Gastroesophageal sphincter (tissue), 4 donors: ENCODE results near the gene FETUB. TPM values are rescaled to one million over a fixed set of nuclear protein-coding genes. Genes with fewer than 3 reads are reported as not detected.

Experiments used
- ATAC-seq: fragments of 150-250 bp; one replicate; pipeline ENCODE4 v1.9.1; 2016; ENCODE audit warnings: mild to moderate bottlenecking, moderate library complexity
- H3K27ac ChIP-seq, 4 donors: fragments of 200-600 bp; sonication (generic) in 3 of 4; 1 replicate in 3 of 4; 2 replicates in 1 of 4; pipeline ENCODE4 v1.5.1; 2016 to 2019
- H3K27me3 ChIP-seq: fragments of 200-600 bp; sonication (generic); one replicate; pipeline ENCODE4 v1.5.1; 2019
- H3K36me3 ChIP-seq, 2 donors: fragments of 200-600 bp; sonication (generic); one replicate each; pipeline ENCODE4 v1.5.1; 2019; ENCODE audit warnings: control low read depth in 1 of 2
- H3K4me1 ChIP-seq, 3 donors: fragments of 200-600 bp; sonication (generic); 1 replicate in 2 of 3; 2 replicates in 1 of 3; pipeline ENCODE4 v1.5.1; 2016 to 2019; ENCODE audit warnings: control low read depth in 2 of 3
- H3K4me3 ChIP-seq, 2 donors: fragments of 200-600 bp; sonication (generic); one replicate each; pipeline ENCODE4 v1.5.1; 2019; ENCODE audit warnings: mild to moderate bottlenecking in 1 of 2, moderate library complexity in 1 of 2
- H3K9me3 ChIP-seq, 3 donors: fragments of 200-600 bp; sonication (generic); one replicate each; pipeline ENCODE4 v1.5.1; 2017 to 2019; ENCODE audit warnings: control low read depth in 2 of 3
- EP300 ChIP-seq: sonication (generic); formaldehyde crosslinking; IDR thresholded peaks from one replicate; pipeline ENCODE4 v1.6.1; 2017; ENCODE audit warnings: antibody characterized with exemption, mild to moderate bottlenecking
- POLR2A ChIP-seq, 2 donors: fragments of 450-650 bp; IDR thresholded peaks; one replicate each; pipeline ENCODE4 v1.6.1; 2017; ENCODE audit warnings: antibody characterized with exemption in 2 of 2, mild to moderate bottlenecking in 2 of 2, moderate library complexity in 1 of 2
- POLR2AphosphoS5 ChIP-seq: sonication (generic); formaldehyde crosslinking; IDR thresholded peaks from one replicate; pipeline ENCODE4 v1.6.1; 2017; ENCODE audit warnings: antibody characterized with exemption
- WGBS, 2 donors: methylation state at CpG; one replicate each; pipeline ENCODE4 v1.1.5; 2018; ENCODE audit warnings: low coverage in 1 of 2; 5-methylcytosine and 5-hydroxymethylcytosine counted together
- total RNA-seq, 4 donors: library from RNA; depleted of rRNA; stranded (reverse); fragments of >200 nt; gene quantifications; one replicate each; pipeline ENCODE4 v1.1.0, GENCODE V29; 2016
- TF ChIP-seq, protein P1 (sequence below), 4 experiments: fragments of 200-600 bp in 2 of 4; fragments of 450-650 bp in 2 of 4; sonication (generic) in 1 of 4; IDR thresholded peaks; one replicate each; pipeline ENCODE4 v1.5.1; 2017 to 2019; ENCODE audit warnings: antibody characterized with exemption in 4 of 4, mild to moderate bottlenecking in 2 of 4, moderate library complexity in 2 of 4

FETUB gene
- total RNA-seq, 4 donors from 2014 or later = not detected

DNA sequence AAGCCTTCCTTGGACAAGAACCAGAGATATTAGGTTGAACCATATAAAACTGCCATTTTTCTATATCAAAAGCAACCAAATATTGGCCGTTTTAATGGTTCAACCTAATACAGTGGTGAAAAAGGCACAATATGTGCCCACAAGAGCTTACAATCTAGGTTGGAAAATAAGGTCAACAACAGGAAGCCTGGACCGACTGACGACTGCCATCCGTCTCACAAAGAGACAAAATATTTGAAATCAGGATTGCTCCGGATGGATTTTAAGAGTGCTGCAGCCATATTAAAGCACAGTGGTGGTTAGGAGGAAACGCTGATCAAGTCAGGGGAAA is 26.0 kb upstream of the FETUB start:
- Histone ChIP-seq H3K4me3 (no peak overlapping the region), H3K27ac (no peak overlapping the region), H3K27me3 (peaks cover 56% of the 10 kb centered on the region), H3K4me1 (peaks cover 0 to 19% (median 4%) of the 10 kb centered on the region in 3 donors), H3K9me3 (no peaks in the 10 kb centered on the region), H3K36me3 (no peaks in the 10 kb centered on the region)
- ATAC-seq = no peak
- 53% methylated on average over 6 of the region's 6 CpGs for WGBS, 2 donors
- TF ChIP-seq POLR2A (IDR thresholded peaks at IDR 0.05) = no peak
- TF ChIP-seq EP300 = no peak
- TF ChIP-seq, protein P1, sequence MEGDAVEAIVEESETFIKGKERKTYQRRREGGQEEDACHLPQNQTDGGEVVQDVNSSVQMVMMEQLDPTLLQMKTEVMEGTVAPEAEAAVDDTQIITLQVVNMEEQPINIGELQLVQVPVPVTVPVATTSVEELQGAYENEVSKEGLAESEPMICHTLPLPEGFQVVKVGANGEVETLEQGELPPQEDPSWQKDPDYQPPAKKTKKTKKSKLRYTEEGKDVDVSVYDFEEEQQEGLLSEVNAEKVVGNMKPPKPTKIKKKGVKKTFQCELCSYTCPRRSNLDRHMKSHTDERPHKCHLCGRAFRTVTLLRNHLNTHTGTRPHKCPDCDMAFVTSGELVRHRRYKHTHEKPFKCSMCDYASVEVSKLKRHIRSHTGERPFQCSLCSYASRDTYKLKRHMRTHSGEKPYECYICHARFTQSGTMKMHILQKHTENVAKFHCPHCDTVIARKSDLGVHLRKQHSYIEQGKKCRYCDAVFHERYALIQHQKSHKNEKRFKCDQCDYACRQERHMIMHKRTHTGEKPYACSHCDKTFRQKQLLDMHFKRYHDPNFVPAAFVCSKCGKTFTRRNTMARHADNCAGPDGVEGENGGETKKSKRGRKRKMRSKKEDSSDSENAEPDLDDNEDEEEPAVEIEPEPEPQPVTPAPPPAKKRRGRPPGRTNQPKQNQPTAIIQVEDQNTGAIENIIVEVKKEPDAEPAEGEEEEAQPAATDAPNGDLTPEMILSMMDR (IDR thresholded peaks at IDR 0.05) = no peak
- TF ChIP-seq POLR2AphosphoS5 = no peak

DNA sequence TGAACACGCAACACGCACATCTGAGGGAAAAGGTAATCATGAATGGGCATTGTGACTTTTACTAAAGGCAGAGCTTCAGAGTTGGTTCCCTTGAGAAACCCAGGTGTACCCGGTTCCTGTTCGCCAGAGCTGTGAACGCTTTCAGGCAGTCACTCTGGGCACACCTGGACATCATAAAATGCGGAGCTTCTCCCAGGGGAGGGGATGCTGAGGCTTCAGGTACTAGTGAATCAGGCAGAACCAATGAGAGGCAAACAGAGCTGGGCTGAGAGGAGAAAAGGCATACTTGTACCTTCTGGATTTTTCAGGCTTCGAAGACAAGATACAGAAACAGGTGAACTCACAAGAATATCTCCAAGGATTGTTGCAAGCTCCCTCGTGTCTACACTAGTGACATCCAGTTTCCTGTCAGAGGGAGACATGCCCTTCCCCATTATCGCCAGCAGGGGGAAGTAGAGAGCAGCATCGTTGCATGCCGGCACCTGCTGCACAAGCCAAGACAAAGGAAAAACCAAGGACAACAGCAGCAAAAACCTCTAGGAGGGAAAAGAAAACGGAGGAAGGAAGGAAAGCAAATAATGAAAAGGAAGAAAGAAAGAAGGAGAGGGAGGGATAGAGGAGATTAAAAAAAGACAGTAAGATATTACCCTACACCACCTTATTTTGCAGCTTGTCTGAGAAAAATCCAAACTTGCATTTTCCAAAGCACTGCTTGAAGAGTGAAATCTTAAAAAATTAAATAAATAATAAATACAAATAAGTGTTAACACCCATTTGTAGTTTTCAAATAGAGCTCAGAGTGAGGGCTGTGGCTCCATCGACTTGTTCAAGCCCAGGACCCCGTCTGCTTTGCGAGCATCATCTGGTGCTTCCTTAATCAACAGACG is 25.4 kb upstream of the FETUB start:
- H3K27me3 ChIP-seq = peaks cover 56% of the 10 kb centered on the region
- no peak overlapping the region for H3K4me3 ChIP-seq
- ATAC-seq = peak; percentile 54

DNA sequence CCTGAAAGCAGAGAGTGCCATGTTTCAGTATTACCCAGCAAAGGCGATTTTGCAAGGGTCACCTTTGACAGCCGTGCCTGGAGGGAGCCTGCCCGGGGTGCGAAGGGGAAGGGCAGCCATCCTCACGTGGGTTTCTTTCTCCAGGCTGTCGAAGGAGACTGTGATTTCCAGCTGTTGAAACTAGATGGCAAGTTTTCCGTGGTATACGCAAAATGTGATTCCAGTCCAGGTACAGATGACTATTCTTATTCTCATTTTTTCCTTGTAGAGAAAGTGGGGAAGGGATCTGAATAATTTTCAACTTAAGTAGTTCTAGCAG is 23.9 kb upstream of the FETUB start:
- H3K4me1 ChIP-seq = peaks cover 0 to 19% (median 4%) of the 10 kb centered on the region in 3 donors
- H3K27me3 ChIP-seq = peaks cover 67% of the 10 kb centered on the region
- no peak overlapping the region for H3K27ac ChIP-seq
- H3K36me3 ChIP-seq = no peaks in the 10 kb centered on the region
- WGBS, 2 donors = 77% methylated on average over 8 of the region's 8 CpGs; no CpG with 5 or more reads in 1 of the 2 donors
- TF ChIP-seq, protein P1 (IDR thresholded peaks at IDR 0.05) = no peak
- TF ChIP-seq POLR2AphosphoS5 (no peak), EP300 (no peak), POLR2A (IDR thresholded peaks at IDR 0.05) (no peak)
- ATAC-seq = no peak
- no peak overlapping the region for H3K4me3 ChIP-seq
- no peaks in the 10 kb centered on the region for H3K9me3 ChIP-seq

More for the DNA sequence above, 25.4 kb upstream of the FETUB start:
- peaks cover 0 to 19% (median 4%) of the 10 kb centered on the region in 3 donors for H3K4me1 ChIP-seq
- no peak overlapping the region for H3K27ac ChIP-seq
- no peaks in the 10 kb centered on the region for H3K36me3 ChIP-seq
- no peak for TF ChIP-seq POLR2AphosphoS5
- TF ChIP-seq, protein P1 (IDR thresholded peaks at IDR 0.05) = peak; percentile 82 to 97 (median 90)
- 31 to 33% methylated on average over 13 to 15 of the region's 16 CpGs for WGBS, 2 donors
- no peaks in the 10 kb centered on the region for H3K9me3 ChIP-seq

DNA sequence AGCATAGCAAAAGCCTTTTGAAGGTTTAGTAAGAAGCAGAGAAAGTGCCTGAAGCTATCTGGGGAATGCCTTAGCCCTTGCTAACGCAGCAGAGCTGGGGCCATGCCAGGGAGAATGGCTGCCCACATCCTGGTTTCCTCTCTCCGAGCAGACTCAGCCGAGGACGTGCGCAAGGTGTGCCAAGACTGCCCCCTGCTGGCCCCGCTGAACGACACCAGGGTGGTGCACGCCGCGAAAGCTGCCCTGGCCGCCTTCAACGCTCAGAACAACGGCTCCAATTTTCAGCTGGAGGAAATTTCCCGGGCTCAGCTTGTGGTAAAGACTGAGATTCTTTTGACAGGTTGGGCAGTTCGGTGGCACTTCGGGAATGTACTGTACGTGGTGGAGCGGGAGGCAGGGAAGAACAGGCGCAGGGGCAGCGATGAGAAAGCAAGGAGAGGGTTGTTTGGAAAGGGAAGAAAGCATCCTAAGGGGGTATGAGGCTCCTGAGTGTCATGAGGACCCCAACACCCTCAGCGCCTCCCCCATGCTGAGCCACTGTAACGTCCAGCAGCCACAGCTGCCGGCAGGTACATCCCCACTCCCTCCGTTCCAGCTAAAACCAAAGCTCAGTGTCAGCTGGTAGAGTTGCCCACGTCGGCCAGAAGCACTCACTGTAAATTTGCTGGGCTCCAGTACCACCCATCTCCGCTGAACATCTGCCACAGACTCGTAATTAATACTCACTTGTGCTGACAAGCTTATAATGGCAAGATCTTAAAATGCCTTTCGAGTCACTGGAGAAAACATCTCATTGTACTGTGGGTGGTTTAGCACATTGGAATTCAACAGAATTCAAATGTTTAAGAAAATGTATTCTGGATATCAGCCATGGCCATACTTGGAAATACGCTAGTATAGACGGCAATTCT is 22.9 kb upstream of the FETUB start:
- Histone ChIP-seq H3K4me3 (peak overlapping the region in 1 of 2 donors; percentile 18), H3K4me1 (peaks cover 0 to 19% (median 4%) of the 10 kb centered on the region in 3 donors), H3K36me3 (no peaks in the 10 kb centered on the region), H3K27ac (no peak overlapping the region), H3K9me3 (no peaks in the 10 kb centered on the region), H3K27me3 (peaks cover 67% of the 10 kb centered on the region)
- 23 to 38% methylated on average over 8 to 12 of the region's 31 CpGs for WGBS, 2 donors
- TF ChIP-seq, protein P1 (IDR thresholded peaks at IDR 0.05) = peak; percentile 69 to 93 (median 75)
- TF ChIP-seq POLR2AphosphoS5 (peak; percentile 22), EP300 (no peak), POLR2A (IDR thresholded peaks at IDR 0.05) (no peak)
- peak; percentile 92 for ATAC-seq
